Gastrocnemius medialis (tissue), 4 donors: ENCODE results near the gene MAML2. TPM values are rescaled to one million over a fixed set of nuclear protein-coding genes. Genes with fewer than 3 reads are reported as not detected.

Experiments
- ATAC-seq, 2 donors: fragments of 150-250 bp; one replicate each; pipeline ENCODE4 v1.9.1; 2016
- DNase-seq, 2 donors: peaks; one replicate each; pipeline ENCODE4 v3.0.0-alpha.2; 2019
- H3K27ac ChIP-seq, 4 donors: fragments of 200-600 bp; sonication (generic); 1 replicate in 1 of 4; 2 replicates in 3 of 4; pipeline ENCODE4 v1.5.1; 2016 to 2018; ENCODE audit warnings: mild to moderate bottlenecking in 2 of 4, moderate library complexity in 1 of 4
- H3K27me3 ChIP-seq, 3 donors: fragments of 200-600 bp; sonication (generic) in 2 of 3; 1 replicate in 1 of 3; 2 replicates in 2 of 3; pipeline versions ENCODE4 v1.5.1 to v1.6.0; 2016 to 2019; ENCODE audit warnings: mild to moderate bottlenecking in 1 of 3, moderate library complexity in 1 of 3
- H3K36me3 ChIP-seq, 2 donors: fragments of 200-600 bp; sonication (generic) in 1 of 2; one replicate each; pipeline ENCODE4 v1.5.1; 2017 to 2018
- H3K4me1 ChIP-seq, 2 donors: fragments of 200-600 bp; sonication (generic) in 1 of 2; one replicate each; pipeline ENCODE4 v1.5.1; 2016 to 2017; ENCODE audit warnings: mild to moderate bottlenecking in 2 of 2
- H3K4me3 ChIP-seq, 4 donors: fragments of 200-600 bp; sonication (generic) in 3 of 4; 1 replicate in 1 of 4; 2 replicates in 3 of 4; pipeline ENCODE4 v1.5.1; 2016 to 2019; ENCODE audit warnings: mild to moderate bottlenecking in 2 of 4
- H3K9me3 ChIP-seq, 3 donors: fragments of 200-600 bp; sonication (generic) in 2 of 3; 1 replicate in 1 of 3; 2 replicates in 2 of 3; pipeline ENCODE4 v1.5.1; 2016 to 2019
- POLR2A ChIP-seq, 2 donors: fragments of 450-650 bp; IDR thresholded peaks; one replicate each; pipeline ENCODE4 v1.6.1; 2017; ENCODE audit warnings: antibody characterized with exemption in 2 of 2, mild to moderate bottlenecking in 2 of 2, moderate library complexity in 2 of 2
- in situ Hi-C, 4 donors: fragments of 200-750 bp; cut with MboI; loops; one replicate each; pipeline versions ENCODE4 v1.15.0 to v1.8.0; 2017; ENCODE audit warnings: low sequenced_read_pairs in 4 of 4
- intact Hi-C: fragments of 100-400 bp; cut with DNase I; formaldehyde crosslinking; loops from one replicate; pipeline ENCODE4 v1.15.1; 2023; ENCODE audit warnings: low total_unique reads
- total RNA-seq, 4 donors: library from RNA; depleted of rRNA; stranded (reverse); fragments of >200 nt; gene quantifications; one replicate each; pipeline versions ENCODE4 v1.1.0 to v1.2.3, GENCODE V29; 2016
- TF ChIP-seq, protein P1 (sequence below), 5 experiments: fragments of 450-650 bp in 3 of 5; fragments of 200-600 bp in 2 of 5; sonication (generic) in 2 of 5; IDR thresholded peaks in 4 of 5; conservative IDR thresholded peaks in 1 of 5; 1 replicate in 4 of 5; 2 replicates in 1 of 5; pipeline ENCODE4 v1.5.1; 2016 to 2019; ENCODE audit warnings: antibody characterized with exemption in 5 of 5, mild to moderate bottlenecking in 3 of 5, moderate library complexity in 3 of 5

MAML2 gene
- total RNA-seq, 4 donors from 2014 or later: 4.1 to 6.3 (median 4.8) TPM

DNA sequence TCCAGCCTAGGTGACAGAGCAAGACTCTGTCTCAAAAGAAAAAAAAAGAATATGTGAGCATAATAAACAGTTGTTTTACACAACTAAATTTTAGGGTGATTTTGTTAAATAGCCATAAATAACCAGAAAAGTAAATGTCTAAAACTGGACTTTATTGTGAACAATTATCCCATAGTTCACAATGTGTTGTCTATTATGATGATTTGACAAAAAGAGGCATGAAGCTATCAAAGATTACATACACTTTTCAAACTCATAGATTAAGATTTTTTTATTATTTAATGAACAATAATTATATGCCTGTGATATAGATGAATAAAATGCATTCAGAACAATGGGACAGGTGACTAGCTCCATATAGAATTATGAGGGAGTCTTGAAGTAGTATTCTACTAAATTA is 392.1 kb downstream of the MAML2 start:
- DNase-seq: no peak
- H3K4me1 ChIP-seq: no peaks in the 10 kb centered on the region
- intact Hi-C loops: no loop called here

DNA sequence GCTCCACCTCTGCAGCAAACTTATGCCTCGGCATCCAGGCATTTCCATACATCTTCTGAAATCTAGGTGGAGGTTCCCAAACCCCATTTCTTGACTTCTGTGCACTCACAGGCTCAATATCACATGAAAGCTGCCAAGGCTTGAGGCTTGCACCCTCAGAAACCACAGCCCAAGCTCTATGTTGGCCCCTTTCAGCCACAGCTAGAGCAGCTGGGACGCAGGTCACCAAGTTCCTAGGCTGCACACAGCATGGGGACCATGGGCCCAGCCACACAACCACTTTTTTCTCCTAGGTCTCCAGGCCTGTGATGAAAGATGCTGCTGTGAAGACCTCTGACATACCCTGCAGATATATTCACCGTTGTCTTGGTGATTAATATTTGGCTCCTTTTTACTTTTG is 394.4 kb downstream of the MAML2 start:
- Histone ChIP-seq H3K36me3 (no peaks in the 10 kb centered on the region), H3K27me3 (no peaks in the 10 kb centered on the region), H3K4me1 (no peaks in the 10 kb centered on the region), H3K9me3 (no peaks in the 10 kb centered on the region), H3K27ac (no peak overlapping the region), H3K4me3 (no peak overlapping the region)
- in situ Hi-C loops (no loop called here), intact Hi-C loops (no loop called here)
- TF ChIP-seq POLR2A (IDR thresholded peaks at IDR 0.05): no peak
- TF ChIP-seq, protein P1, sequence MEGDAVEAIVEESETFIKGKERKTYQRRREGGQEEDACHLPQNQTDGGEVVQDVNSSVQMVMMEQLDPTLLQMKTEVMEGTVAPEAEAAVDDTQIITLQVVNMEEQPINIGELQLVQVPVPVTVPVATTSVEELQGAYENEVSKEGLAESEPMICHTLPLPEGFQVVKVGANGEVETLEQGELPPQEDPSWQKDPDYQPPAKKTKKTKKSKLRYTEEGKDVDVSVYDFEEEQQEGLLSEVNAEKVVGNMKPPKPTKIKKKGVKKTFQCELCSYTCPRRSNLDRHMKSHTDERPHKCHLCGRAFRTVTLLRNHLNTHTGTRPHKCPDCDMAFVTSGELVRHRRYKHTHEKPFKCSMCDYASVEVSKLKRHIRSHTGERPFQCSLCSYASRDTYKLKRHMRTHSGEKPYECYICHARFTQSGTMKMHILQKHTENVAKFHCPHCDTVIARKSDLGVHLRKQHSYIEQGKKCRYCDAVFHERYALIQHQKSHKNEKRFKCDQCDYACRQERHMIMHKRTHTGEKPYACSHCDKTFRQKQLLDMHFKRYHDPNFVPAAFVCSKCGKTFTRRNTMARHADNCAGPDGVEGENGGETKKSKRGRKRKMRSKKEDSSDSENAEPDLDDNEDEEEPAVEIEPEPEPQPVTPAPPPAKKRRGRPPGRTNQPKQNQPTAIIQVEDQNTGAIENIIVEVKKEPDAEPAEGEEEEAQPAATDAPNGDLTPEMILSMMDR (IDR thresholded peaks at IDR 0.05 in 4 of 5, conservative IDR thresholded peaks at IDR 0.05 in 1 of 5): no peak
- ATAC-seq (no peak), DNase-seq (no peak)

More for the DNA sequence above, 392.1 kb downstream of the MAML2 start:
- no peaks in the 10 kb centered on the region for H3K27me3 ChIP-seq
- no peak overlapping the region for H3K27ac ChIP-seq
- H3K4me3 ChIP-seq: no peak overlapping the region
- H3K9me3 ChIP-seq: no peaks in the 10 kb centered on the region
- no peak for ATAC-seq
- TF ChIP-seq POLR2A (IDR thresholded peaks at IDR 0.05): no peak
- TF ChIP-seq, protein P1 (IDR thresholded peaks at IDR 0.05 in 4 of 5, conservative IDR thresholded peaks at IDR 0.05 in 1 of 5): no peak
- in situ Hi-C loops: no loop called here
- no peaks in the 10 kb centered on the region for H3K36me3 ChIP-seq

DNA sequence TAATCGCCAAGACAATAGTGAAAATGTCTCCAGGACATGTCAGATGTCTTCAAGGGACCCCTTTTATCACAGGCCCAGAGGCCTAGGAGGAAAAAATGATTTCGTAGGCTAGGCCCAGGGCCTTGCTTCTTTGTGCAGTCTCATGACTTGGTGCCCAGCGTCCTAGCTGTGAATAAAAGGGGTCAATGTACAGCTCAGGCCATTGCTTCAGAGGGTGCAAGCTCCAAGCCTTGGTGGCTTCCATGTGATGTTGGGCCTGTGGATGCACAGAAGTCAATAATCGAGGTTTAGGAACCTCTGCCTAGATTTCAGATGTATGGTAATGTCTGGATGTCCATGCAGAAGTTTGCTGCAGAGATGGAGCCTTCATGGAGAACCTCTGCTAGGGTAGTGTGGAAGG is 398.4 kb downstream of the MAML2 start:
- H3K27ac ChIP-seq: no peak overlapping the region
- DNase-seq (no peak), ATAC-seq (no peak)
- intact Hi-C loops (no loop called here), in situ Hi-C loops (no loop called here)
- H3K4me1 ChIP-seq: no peaks in the 10 kb centered on the region
- no peaks in the 10 kb centered on the region for H3K9me3 ChIP-seq
- no peaks in the 10 kb centered on the region for H3K27me3 ChIP-seq
- H3K36me3 ChIP-seq: no peaks in the 10 kb centered on the region
- H3K4me3 ChIP-seq: no peak overlapping the region
- TF ChIP-seq, protein P1 (IDR thresholded peaks at IDR 0.05 in 4 of 5, conservative IDR thresholded peaks at IDR 0.05 in 1 of 5): no peak
- no peak for TF ChIP-seq POLR2A (IDR thresholded peaks at IDR 0.05)

DNA sequence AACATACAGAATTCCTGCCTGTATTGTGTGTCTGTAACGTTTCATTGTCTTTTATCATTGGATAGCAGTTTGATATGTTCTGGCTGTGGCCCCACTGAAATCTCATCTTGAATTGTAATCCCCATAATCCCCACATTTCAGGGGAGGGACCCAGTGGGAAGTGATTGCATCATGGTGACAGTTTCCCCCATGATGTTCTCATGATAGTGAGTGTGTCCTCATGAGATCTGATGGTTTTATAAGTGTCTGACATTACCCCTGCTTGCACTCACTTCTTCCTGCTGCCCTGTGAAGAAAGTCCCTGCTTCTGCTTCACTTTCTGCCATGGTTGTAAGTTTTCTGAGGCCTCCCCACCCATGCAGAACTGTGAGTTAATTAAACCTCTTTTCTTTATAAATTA is 399.4 kb downstream of the MAML2 start:
- no peaks in the 10 kb centered on the region for H3K36me3 ChIP-seq
- H3K4me3 ChIP-seq: no peak overlapping the region
- intact Hi-C loops: no loop called here
- H3K9me3 ChIP-seq: no peaks in the 10 kb centered on the region
- TF ChIP-seq, protein P1 (IDR thresholded peaks at IDR 0.05 in 4 of 5, conservative IDR thresholded peaks at IDR 0.05 in 1 of 5): no peak
- no peak for TF ChIP-seq POLR2A (IDR thresholded peaks at IDR 0.05)
- H3K4me1 ChIP-seq: no peaks in the 10 kb centered on the region
- DNase-seq (no peak), ATAC-seq (no peak)
- in situ Hi-C loops: no loop called here
- H3K27ac ChIP-seq: no peak overlapping the region
- H3K27me3 ChIP-seq: no peaks in the 10 kb centered on the region

DNA sequence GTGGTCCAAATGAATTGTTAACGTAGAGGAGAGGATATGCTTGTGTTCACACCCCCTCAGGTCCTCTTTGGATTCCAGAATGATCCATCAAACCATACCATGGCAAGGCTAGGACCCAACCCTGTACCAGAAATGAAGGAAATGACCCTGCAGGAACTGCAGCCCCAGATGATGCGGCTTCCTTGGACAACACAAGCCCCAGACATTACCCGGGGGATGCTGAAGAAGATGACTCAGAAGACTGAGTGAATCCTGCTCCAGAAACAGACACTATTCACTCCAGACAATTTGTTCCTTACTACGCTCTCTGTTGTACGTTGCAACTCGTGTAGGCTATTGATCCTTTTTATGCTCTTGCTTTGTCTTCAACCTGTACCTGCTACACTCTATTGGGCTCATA is 403.9 kb downstream of the MAML2 start:
- Histone ChIP-seq H3K36me3 (no peaks in the 10 kb centered on the region), H3K9me3 (no peaks in the 10 kb centered on the region), H3K4me3 (no peak overlapping the region), H3K27me3 (no peaks in the 10 kb centered on the region), H3K27ac (no peak overlapping the region), H3K4me1 (no peaks in the 10 kb centered on the region)
- DNase-seq (no peak), ATAC-seq (no peak)
- intact Hi-C loops: no loop called here
- TF ChIP-seq, protein P1 (IDR thresholded peaks at IDR 0.05 in 4 of 5, conservative IDR thresholded peaks at IDR 0.05 in 1 of 5): no peak
- no peak for TF ChIP-seq POLR2A (IDR thresholded peaks at IDR 0.05)
- in situ Hi-C loops: no loop called here
